PFSK-1 (cell line): ENCODE measurements around the gene C16orf92.

Experiments
- FOXP2 ChIP-seq: optimal IDR thresholded peaks from 2 replicates; pipeline ENCODE3; 2011; ENCODE audit warnings: borderline replicate concordance, control low read depth, inconsistent platforms; ENCODE audit not compliant: insufficient read depth; ENCODE audit errors: extremely low read length, extremely low read depth
- POLR2AphosphoS5 ChIP-seq: IDR thresholded peaks from 2 replicates; pipeline ENCODE4 v1.6.1; 2012; ENCODE audit warnings: low read depth, mild to moderate bottlenecking, control low read depth, low read length, moderate library complexity
- REST ChIP-seq, 2 experiments: IDR thresholded peaks; 2 replicates each; pipeline versions ENCODE4 v1.6.1 to v1.8.0; 2011 to 2012; ENCODE audit warnings: low read depth in 2 of 2, low read length in 2 of 2, control low read depth in 1 of 2, inconsistent platforms in 1 of 2, mild to moderate bottlenecking in 1 of 2, moderate library complexity in 1 of 2; ENCODE audit not compliant: insufficient read depth in 1 of 2
- SIN3A ChIP-seq: IDR thresholded peaks from 2 replicates; pipeline ENCODE4 v1.6.1; 2012; ENCODE audit warnings: mild to moderate bottlenecking, low read length, moderate library complexity, borderline replicate concordance; ENCODE audit not compliant: insufficient read depth
- TAF1 ChIP-seq: IDR thresholded peaks from 2 replicates; pipeline ENCODE4 v1.6.1; 2012; ENCODE audit warnings: low read length, control low read depth, borderline replicate concordance; ENCODE audit not compliant: insufficient read depth

Gene C16orf92

GRCh38 chr16:29985271-29985811 is 37.7 kb upstream of the C16orf92 start:
- no peak for TF ChIP-seq FOXP2
- TF ChIP-seq REST (IDR thresholded peaks at IDR 0.05; ENCODE audit: insufficient read depth in 1 of 2, low read depth in 2 of 2, low read length in 2 of 2) = no peak
- TF ChIP-seq POLR2AphosphoS5 = no peak
- TF ChIP-seq TAF1 = no peak
- TF ChIP-seq SIN3A = no peak

- TF ChIP-seq FOXP2 = no peak
- no peak for TF ChIP-seq POLR2AphosphoS5
- no peak for TF ChIP-seq TAF1
- TF ChIP-seq REST (IDR thresholded peaks at IDR 0.05; ENCODE audit: insufficient read depth in 1 of 2, low read depth in 2 of 2, low read length in 2 of 2) = no peak
- no peak for TF ChIP-seq SIN3A
Observed at GRCh38 chr16:29986231-29986630, 36.8 kb upstream of the C16orf92 start.

GRCh38 chr16:29986931-29987330 is 36.1 kb upstream of the C16orf92 start:
- no peak for TF ChIP-seq POLR2AphosphoS5
- no peak for TF ChIP-seq SIN3A
- no peak for TF ChIP-seq REST (IDR thresholded peaks at IDR 0.05; ENCODE audit: insufficient read depth in 1 of 2, low read depth in 2 of 2, low read length in 2 of 2)
- TF ChIP-seq TAF1 = no peak
- TF ChIP-seq FOXP2 = no peak

- TF ChIP-seq TAF1 (no peak), FOXP2 (no peak), SIN3A (no peak), POLR2AphosphoS5 (no peak), REST (IDR thresholded peaks at IDR 0.05; ENCODE audit: insufficient read depth in 1 of 2, low read depth in 2 of 2, low read length in 2 of 2) (no peak)
Observed at GRCh38 chr16:29987371-29988085, 35.5 kb upstream of the C16orf92 start.
